HG02884 (cell line): Measurements from ENCODE around the gene YBX2.
"Not testable (repeated sequence)": the region's sequence is repeated elsewhere in the genome, so short reads cannot be mapped to it uniquely, and the experiment has no call there.

Experiments used
- ATAC-seq: cut with Tn5 transposase; IDR thresholded peaks from one replicate; pipeline ENCODE4 v1.9.1; 2021; ENCODE audit warnings: mild to moderate bottlenecking, moderate library complexity; ENCODE audit not compliant: unreplicated experiment

Gene YBX2

GRCh38 chr17:7294614-7295153 lies at the start of gene YBX2:
YBX2 (minus strand) TSS chr17:7294639; CDS start chr17:7294500, 139 bp downstream.
- no peak for ATAC-seq

- no peak for ATAC-seq
These were observed 48.8 kb upstream of the YBX2 start for GRCh38 chr17:7343250-7343649.

GRCh38 chr17:7341842-7342241 lies 47.4 kb upstream of the YBX2 start:
- ATAC-seq, result no peak

- ATAC-seq, result no peak
These were observed 45.7 kb upstream of the YBX2 start for GRCh38 chr17:7340179-7340578.

GRCh38 chr17:7337600-7337999 lies 43.2 kb upstream of the YBX2 start:
- not testable (repeated sequence) for ATAC-seq

- ATAC-seq, result no peak
These were observed 42.1 kb upstream of the YBX2 start, which contains the start of gene ACAP1 for GRCh38 chr17:7336240-7337175. ACAP1 (plus strand) TSS chr17:7336529; CDS start chr17:7336735, 206 bp downstream.

GRCh38 chr17:7335765-7336164 lies 41.3 kb upstream of the YBX2 start:
- not testable (repeated sequence) for ATAC-seq

- ATAC-seq, result no peak
These were observed 40.6 kb upstream of the YBX2 start for GRCh38 chr17:7334938-7335538.

- not testable (repeated sequence) for ATAC-seq
These were observed 38.2 kb upstream of the YBX2 start for GRCh38 chr17:7332600-7333069.

- no peak for ATAC-seq
These were observed 37.7 kb upstream of the YBX2 start for GRCh38 chr17:7332111-7332510.

- ATAC-seq, result no peak
These were observed 36.2 kb upstream of the YBX2 start for GRCh38 chr17:7330638-7331015.

GRCh38 chr17:7329997-7330637 lies 35.7 kb upstream of the YBX2 start:
- ATAC-seq, result peak; percentile 42

GRCh38 chr17:7329374-7329996 lies 35.0 kb upstream of the YBX2 start:
- no peak for ATAC-seq

- ATAC-seq, result no peak
These were observed 34.5 kb upstream of the YBX2 start, which contains the start of gene NEURL4 for GRCh38 chr17:7328840-7329373. NEURL4 (minus strand) TSS chr17:7329335; CDS start chr17:7329312, 23 bp downstream.

- ATAC-seq, result no peak
These were observed 33.6 kb upstream of the YBX2 start for GRCh38 chr17:7328009-7328408.

GRCh38 chr17:7327501-7327900 lies 33.1 kb upstream of the YBX2 start:
- ATAC-seq, result no peak

- no peak for ATAC-seq
These were observed 32.6 kb upstream of the YBX2 start for GRCh38 chr17:7327056-7327455.

- ATAC-seq, result no peak
These were observed 31.7 kb upstream of the YBX2 start for GRCh38 chr17:7326186-7326585.

GRCh38 chr17:7325031-7325528 lies 30.6 kb upstream of the YBX2 start:
- no peak for ATAC-seq

- no peak for ATAC-seq
These were observed 30.0 kb upstream of the YBX2 start for GRCh38 chr17:7324438-7324779.
